ENCODE data around the gene KCNA1. TPM values are rescaled to one million over a fixed set of nuclear protein-coding genes. Genes with fewer than 3 reads are reported as not detected.

The KCNA1 gene
- total and polyA plus RNA-seq, 2 donors (not counting 3 experiments of a cell fraction or from before 2014, with no cell fraction given): not detected

GRCh38 chr12:4894019-4894418, 15.7 kb upstream of the KCNA1 start:
- Histone ChIP-seq H3K4me2 (ENCODE audit: insufficient read depth, low read length) (no peak overlapping the region), H3K4me1 (ENCODE audit: control insufficient read depth, extremely low read depth, insufficient read depth, low read length) (no peaks in the 10 kb centered on the region), H3K27ac (ENCODE audit: insufficient read depth, low read depth, low read length) (no peak overlapping the region), H2AFZ (ENCODE audit: low read depth, low read length) (no peak overlapping the region), H3K27me3 (ENCODE audit: control insufficient read depth in 2 of 2, insufficient read depth in 2 of 2, low read length in 2 of 2) (peaks cover 2 to 6% of the 10 kb centered on the region in 2 experiments), H3K79me2 (ENCODE audit: control insufficient read depth, insufficient read depth, low read length) (no peaks in the 10 kb centered on the region), H3K36me3 (ENCODE audit: control insufficient read depth in 2 of 2, extremely low read depth in 1 of 2, insufficient read depth in 2 of 2, low read length in 2 of 2) (no peaks in the 10 kb centered on the region), H3K4me3 (replicated peaks in 1 of 3; ENCODE audit: insufficient read depth in 1 of 3, low read depth in 1 of 3, low read length in 3 of 3) (no peak overlapping the region), H3K9me3 (replicated peaks; ENCODE audit: control insufficient read depth, insufficient read depth, low read length) (no peaks in the 10 kb centered on the region), H4K20me1 (replicated peaks; ENCODE audit: control insufficient read depth, extremely low read depth, insufficient read depth, low read length) (no peaks in the 10 kb centered on the region), H3K9me1 (replicated peaks; ENCODE audit: control insufficient read depth, extremely low read depth, insufficient read depth, low read length) (no peaks in the 10 kb centered on the region), H3K9ac (replicated peaks; ENCODE audit: extremely low read depth, insufficient read depth, low read length) (no peak overlapping the region)
- no TSS peak for BruUV-seq (replicated peaks)
- DNase-seq (ENCODE audit: low read depth, low spot score) (no peak), FAIRE-seq (no peak)
- intact Hi-C loops (cut with micrococcal nuclease): no loop called here
- no peak for TF ChIP-seq EZH2 (IDR thresholded peaks at IDR 0.05; ENCODE audit: borderline replicate concordance, low read depth, low read length, severe bottlenecking)
- dilution Hi-C loops (cut with MboI; ENCODE audit: extremely low pct_ligation_motif_present, low sequenced_read_pairs): no loop called here
- ChIA-PET CTCF (interaction anchor here (1.8 kb wide), 1 partner anchor 37 kb away, joined by 8 read pairs; no protein-coding TSS in a partner anchor), POLR2A (no interaction called here)

- intact Hi-C loops (cut with micrococcal nuclease): no loop called here
- TF ChIP-seq FOS (IDR thresholded peaks at IDR 0.05; ENCODE audit: borderline replicate concordance, insufficient read depth, low read length) (no peak), MYC (IDR thresholded peaks at IDR 0.05; ENCODE audit: low read depth, low read length) (no peak), GATA2 (IDR thresholded peaks at IDR 0.05; ENCODE audit: insufficient read depth, insufficient read length, low read depth, low read length) (no peak), POLR2A (IDR thresholded peaks at IDR 0.05; ENCODE audit: low read depth, low read length) (no peak), POLR2AphosphoS5 (IDR thresholded peaks at IDR 0.05; ENCODE audit: insufficient read depth, low read depth, low read length) (no peak), JUN (IDR thresholded peaks at IDR 0.05; ENCODE audit: borderline replicate concordance, insufficient read depth, insufficient read length, low read depth) (no peak), EZH2 (IDR thresholded peaks at IDR 0.05; ENCODE audit: borderline replicate concordance, low read depth, low read length, severe bottlenecking) (no peak)
- TF ChIP-seq, protein P1, sequence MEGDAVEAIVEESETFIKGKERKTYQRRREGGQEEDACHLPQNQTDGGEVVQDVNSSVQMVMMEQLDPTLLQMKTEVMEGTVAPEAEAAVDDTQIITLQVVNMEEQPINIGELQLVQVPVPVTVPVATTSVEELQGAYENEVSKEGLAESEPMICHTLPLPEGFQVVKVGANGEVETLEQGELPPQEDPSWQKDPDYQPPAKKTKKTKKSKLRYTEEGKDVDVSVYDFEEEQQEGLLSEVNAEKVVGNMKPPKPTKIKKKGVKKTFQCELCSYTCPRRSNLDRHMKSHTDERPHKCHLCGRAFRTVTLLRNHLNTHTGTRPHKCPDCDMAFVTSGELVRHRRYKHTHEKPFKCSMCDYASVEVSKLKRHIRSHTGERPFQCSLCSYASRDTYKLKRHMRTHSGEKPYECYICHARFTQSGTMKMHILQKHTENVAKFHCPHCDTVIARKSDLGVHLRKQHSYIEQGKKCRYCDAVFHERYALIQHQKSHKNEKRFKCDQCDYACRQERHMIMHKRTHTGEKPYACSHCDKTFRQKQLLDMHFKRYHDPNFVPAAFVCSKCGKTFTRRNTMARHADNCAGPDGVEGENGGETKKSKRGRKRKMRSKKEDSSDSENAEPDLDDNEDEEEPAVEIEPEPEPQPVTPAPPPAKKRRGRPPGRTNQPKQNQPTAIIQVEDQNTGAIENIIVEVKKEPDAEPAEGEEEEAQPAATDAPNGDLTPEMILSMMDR (IDR thresholded peaks at IDR 0.05; ENCODE audit: extremely low read depth in 1 of 2, insufficient read depth in 1 of 2, low read depth in 1 of 2, low read length in 2 of 2): no peak
- TF ChIP-seq, protein P2, sequence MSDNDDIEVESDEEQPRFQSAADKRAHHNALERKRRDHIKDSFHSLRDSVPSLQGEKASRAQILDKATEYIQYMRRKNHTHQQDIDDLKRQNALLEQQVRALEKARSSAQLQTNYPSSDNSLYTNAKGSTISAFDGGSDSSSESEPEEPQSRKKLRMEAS (IDR thresholded peaks at IDR 0.05; ENCODE audit: insufficient read depth, insufficient read length): no peak
- H3K4me2 ChIP-seq (ENCODE audit: insufficient read depth, low read length): no peak overlapping the region
- no peak overlapping the region for H3K4me3 ChIP-seq (replicated peaks in 1 of 3; ENCODE audit: insufficient read depth in 1 of 3, low read depth in 1 of 3, low read length in 3 of 3)
- no peaks in the 10 kb centered on the region for H3K79me2 ChIP-seq (ENCODE audit: control insufficient read depth, insufficient read depth, low read length)
- H3K27me3 ChIP-seq (ENCODE audit: control insufficient read depth in 2 of 2, insufficient read depth in 2 of 2, low read length in 2 of 2): peaks cover 0 to 2% of the 10 kb centered on the region in 2 experiments
- H3K9ac ChIP-seq (replicated peaks; ENCODE audit: extremely low read depth, insufficient read depth, low read length): no peak overlapping the region
- H3K9me1 ChIP-seq (replicated peaks; ENCODE audit: control insufficient read depth, extremely low read depth, insufficient read depth, low read length): no peaks in the 10 kb centered on the region
- H2AFZ ChIP-seq (ENCODE audit: low read depth, low read length): no peak overlapping the region
- no peaks in the 10 kb centered on the region for H3K4me1 ChIP-seq (ENCODE audit: control insufficient read depth, extremely low read depth, insufficient read depth, low read length)
- H3K36me3 ChIP-seq (ENCODE audit: control insufficient read depth in 2 of 2, extremely low read depth in 1 of 2, insufficient read depth in 2 of 2, low read length in 2 of 2): no peaks in the 10 kb centered on the region
- FAIRE-seq (no peak), DNase-seq (ENCODE audit: low read depth, low spot score) (no peak)
- no TSS peak for BruUV-seq (replicated peaks)
- dilution Hi-C loops (cut with MboI; ENCODE audit: extremely low pct_ligation_motif_present, low sequenced_read_pairs): no loop called here
- no peak overlapping the region for H3K27ac ChIP-seq (ENCODE audit: insufficient read depth, low read depth, low read length)
- ChIA-PET CTCF (no interaction called here), POLR2A (no interaction called here)
- no peaks in the 10 kb centered on the region for H3K9me3 ChIP-seq (replicated peaks; ENCODE audit: control insufficient read depth, insufficient read depth, low read length)
- H4K20me1 ChIP-seq (replicated peaks; ENCODE audit: control insufficient read depth, extremely low read depth, insufficient read depth, low read length): no peaks in the 10 kb centered on the region
These were observed 10.3 kb upstream of the KCNA1 start for GRCh38 chr12:4899364-4899763.
